HL-60 (cell line): ENCODE data around the gene DBX2.

Experiments used
- TF ChIP-seq, protein P1 (sequence below): IDR thresholded peaks from one replicate; pipeline ENCODE4 v1.5.1; 2011; ENCODE audit warnings: low read length, control low read depth, inconsistent platforms; ENCODE audit not compliant: insufficient read depth
- TF ChIP-seq, protein P2 (sequence below): IDR thresholded peaks from 2 replicates; pipeline ENCODE4 v1.6.1; 2012; ENCODE audit warnings: low read depth; ENCODE audit not compliant: insufficient replicate concordance

DNA sequence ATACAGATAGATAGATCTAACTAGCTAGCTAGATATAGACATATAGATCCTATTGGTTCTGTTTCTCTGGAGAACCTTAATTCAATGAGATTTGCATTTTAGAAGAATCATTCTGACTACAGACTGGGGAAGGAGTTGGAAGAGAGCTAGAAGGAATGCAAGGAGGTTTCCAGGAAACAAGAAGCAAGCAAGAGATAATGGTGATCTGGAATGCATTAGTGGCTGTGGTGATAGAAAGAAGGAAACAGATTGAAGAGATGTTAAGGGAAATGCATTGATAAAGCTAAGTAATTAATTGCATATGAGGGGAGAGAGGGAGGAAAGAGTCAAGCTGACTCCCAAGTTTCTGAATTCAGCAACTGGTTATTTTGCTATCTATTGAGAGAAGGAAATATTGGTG lies 42.7 kb downstream of the DBX2 start:
- TF ChIP-seq, protein P1, sequence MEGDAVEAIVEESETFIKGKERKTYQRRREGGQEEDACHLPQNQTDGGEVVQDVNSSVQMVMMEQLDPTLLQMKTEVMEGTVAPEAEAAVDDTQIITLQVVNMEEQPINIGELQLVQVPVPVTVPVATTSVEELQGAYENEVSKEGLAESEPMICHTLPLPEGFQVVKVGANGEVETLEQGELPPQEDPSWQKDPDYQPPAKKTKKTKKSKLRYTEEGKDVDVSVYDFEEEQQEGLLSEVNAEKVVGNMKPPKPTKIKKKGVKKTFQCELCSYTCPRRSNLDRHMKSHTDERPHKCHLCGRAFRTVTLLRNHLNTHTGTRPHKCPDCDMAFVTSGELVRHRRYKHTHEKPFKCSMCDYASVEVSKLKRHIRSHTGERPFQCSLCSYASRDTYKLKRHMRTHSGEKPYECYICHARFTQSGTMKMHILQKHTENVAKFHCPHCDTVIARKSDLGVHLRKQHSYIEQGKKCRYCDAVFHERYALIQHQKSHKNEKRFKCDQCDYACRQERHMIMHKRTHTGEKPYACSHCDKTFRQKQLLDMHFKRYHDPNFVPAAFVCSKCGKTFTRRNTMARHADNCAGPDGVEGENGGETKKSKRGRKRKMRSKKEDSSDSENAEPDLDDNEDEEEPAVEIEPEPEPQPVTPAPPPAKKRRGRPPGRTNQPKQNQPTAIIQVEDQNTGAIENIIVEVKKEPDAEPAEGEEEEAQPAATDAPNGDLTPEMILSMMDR = no peak
- TF ChIP-seq, protein P2, sequence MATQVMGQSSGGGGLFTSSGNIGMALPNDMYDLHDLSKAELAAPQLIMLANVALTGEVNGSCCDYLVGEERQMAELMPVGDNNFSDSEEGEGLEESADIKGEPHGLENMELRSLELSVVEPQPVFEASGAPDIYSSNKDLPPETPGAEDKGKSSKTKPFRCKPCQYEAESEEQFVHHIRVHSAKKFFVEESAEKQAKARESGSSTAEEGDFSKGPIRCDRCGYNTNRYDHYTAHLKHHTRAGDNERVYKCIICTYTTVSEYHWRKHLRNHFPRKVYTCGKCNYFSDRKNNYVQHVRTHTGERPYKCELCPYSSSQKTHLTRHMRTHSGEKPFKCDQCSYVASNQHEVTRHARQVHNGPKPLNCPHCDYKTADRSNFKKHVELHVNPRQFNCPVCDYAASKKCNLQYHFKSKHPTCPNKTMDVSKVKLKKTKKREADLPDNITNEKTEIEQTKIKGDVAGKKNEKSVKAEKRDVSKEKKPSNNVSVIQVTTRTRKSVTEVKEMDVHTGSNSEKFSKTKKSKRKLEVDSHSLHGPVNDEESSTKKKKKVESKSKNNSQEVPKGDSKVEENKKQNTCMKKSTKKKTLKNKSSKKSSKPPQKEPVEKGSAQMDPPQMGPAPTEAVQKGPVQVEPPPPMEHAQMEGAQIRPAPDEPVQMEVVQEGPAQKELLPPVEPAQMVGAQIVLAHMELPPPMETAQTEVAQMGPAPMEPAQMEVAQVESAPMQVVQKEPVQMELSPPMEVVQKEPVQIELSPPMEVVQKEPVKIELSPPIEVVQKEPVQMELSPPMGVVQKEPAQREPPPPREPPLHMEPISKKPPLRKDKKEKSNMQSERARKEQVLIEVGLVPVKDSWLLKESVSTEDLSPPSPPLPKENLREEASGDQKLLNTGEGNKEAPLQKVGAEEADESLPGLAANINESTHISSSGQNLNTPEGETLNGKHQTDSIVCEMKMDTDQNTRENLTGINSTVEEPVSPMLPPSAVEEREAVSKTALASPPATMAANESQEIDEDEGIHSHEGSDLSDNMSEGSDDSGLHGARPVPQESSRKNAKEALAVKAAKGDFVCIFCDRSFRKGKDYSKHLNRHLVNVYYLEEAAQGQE = no peak
